ENCODE data around the gene SPATS2L.
"Not testable (repeated sequence)": the region's sequence is repeated elsewhere in the genome, so short reads cannot be mapped to it uniquely, and the experiment has no call there.

Gene SPATS2L

DNA sequence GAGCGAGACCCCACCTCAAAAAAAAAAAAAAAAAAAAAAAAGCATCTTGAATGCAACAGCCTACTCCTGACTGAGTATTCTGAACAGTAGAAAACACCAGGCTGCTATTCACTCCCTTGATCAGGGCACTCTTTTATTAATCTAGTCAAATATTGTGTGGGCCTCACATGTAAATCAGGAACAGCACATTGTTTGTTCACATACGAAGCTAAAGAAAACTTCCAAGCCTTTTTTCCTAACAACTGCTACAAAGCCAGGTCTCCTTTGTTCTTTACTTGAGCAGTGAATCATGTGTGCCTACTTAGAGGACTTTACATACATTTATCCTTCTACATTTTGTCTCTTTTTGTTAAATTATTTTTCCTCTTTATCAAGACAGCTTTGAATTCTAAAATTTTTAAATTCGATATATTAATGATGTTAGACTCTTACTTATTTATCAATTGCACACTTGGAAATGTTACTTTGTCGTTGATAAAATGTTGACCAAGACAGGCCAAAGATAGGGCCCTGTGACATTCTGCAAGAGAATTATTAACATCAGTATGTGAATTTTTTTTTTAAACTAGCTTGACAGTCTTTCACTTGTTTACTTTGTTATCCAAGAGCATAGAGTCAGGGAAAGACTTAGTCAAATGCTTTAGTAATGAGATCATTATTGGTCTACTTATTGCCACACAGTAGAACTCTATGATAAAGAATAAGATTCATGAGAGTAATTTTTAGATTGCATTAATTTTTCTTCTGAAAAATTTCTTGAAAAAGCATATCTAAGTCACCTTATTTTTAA lies 13.2 kb downstream of the SPATS2L start:
- no peak for DNase-seq (ENCODE audit: low read depth in 2 of 2)

DNA sequence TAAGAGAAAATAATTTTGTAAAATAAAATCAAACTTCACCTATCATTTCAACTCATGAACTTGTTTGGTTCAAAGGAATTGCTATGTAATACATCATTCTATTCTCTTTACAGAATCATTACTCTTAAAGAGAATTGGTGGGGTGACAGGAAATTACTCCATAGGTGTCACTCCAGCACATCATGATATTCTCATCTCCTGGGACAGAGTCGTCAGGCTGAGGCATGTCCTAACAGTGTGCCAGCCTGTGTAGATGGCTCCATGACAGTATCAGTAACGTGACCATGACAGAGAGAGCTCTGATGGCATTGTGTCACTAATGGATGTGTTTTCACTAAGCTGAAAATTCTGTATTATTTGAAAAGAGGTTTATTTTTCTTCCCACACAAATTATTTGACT lies 13.9 kb downstream of the SPATS2L start:
- no peak for DNase-seq (ENCODE audit: low read depth in 2 of 2)

DNA sequence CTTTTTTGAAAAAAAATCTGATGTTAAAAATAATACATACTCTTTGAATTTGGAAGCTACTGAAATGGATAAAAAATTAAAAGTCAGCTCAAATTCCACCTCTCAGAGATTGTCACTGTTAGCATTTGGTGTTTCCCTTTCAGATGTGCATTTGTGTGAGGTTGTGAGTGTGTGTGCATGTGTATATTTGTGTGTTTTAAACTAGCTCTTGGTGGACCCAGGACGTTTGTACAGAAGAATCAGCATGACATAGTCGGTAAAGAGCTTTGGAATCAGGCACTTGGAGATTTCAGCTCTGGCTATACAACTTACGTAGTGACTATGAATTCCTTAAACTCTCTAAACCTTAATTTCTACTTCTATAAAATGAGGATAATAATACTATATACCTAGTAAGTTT lies 14.5 kb downstream of the SPATS2L start:
- no peak for DNase-seq (ENCODE audit: low read depth in 2 of 2)

DNA sequence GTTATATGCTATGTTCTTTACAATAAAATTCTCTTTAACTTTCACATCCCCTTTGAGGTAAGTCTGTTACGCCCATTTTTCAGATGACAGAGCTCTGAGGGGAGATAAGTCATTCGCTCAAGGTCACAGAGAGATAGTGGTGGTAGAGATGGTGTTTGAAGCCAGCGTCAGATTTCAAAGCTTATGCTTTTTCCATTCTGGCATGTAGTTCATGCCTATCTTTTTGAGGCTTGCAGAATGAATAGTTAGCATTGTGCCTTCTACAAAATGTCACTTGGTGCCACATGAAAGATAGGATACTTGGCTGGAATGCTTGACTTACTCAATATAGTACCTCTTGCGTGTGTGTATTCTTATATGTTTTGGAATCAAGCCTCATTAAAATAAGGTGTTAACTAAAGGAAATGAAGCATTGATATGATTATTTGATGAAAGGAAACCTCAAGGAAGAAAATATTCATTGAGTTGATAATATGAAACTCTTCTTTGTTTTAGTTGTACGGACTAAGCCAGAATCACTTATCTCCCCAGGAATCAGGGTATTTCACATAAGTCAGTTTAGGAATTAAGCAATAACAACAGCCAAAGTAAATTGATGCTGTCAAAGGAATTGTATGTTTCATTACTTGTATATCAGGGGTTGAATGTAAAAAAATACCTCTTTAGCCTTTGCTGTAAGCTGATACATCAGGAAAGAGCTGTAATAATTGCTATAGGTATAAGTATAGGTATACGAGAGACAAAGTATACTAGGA lies 15.5 kb downstream of the SPATS2L start:
- no peak for DNase-seq (ENCODE audit: low read depth in 2 of 2)

DNA sequence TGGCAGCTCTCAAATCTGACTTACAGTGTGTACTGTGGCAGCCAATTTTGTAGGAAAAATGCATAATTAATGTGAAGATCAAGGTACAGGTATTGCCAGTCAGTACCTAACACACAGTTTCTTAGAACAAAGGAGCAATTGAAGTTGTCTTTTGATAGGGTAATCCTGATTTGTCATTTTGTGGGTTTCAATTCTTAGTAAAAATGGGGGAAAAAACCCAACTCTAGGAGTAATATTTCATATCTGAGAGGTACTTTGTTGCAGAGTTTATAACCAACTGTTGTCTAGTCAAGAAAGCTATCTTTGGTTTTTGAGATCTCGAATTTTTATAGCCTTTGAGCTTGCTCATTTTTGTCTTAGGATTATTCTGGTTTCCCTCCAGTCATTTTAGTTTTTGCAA lies 16.1 kb downstream of the SPATS2L start:
- no peak for DNase-seq (ENCODE audit: low read depth in 2 of 2)

DNA sequence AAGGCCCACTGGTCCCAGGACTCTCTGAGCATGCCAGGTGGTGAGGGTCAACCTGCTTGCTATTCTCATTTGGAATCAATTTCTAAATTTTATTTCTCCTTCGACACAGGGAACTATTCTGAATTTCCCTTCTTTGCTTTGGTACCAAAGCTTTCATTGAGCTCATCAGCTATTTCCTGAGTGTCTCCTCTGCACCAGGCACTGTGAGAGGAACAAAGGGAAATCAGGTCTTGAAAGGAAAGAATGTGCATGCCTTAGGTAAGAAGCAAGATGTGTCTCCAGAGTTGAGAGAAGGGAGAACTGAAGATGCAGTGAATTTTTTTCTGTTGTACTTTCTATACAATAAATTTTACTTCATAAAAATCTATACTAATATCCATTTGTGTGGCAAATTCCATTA lies 17.9 kb downstream of the SPATS2L start:
- DNase-seq (ENCODE audit: low read depth in 2 of 2) = no peak

DNA sequence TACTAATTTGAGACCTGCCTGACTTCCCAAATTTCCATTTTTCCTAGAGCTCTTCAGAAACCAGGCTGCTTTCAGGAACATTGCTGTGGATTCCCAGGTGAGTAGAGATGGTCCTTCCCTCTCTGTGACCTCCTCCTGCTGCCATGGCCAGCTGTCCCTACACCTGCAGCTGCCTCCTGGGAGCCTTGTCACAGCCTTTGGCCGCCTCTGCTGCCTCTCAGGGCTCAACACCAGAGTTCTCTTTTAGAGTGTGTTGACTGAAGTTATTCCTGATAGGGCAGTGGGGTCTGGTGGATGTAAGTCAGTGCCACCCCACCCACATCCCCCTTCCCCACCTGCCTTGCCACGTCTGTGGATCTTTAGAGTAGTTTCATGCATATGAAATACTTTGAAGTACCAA lies 22.9 kb downstream of the SPATS2L start:
- DNase-seq (ENCODE audit: low read depth in 2 of 2) = no peak

DNA sequence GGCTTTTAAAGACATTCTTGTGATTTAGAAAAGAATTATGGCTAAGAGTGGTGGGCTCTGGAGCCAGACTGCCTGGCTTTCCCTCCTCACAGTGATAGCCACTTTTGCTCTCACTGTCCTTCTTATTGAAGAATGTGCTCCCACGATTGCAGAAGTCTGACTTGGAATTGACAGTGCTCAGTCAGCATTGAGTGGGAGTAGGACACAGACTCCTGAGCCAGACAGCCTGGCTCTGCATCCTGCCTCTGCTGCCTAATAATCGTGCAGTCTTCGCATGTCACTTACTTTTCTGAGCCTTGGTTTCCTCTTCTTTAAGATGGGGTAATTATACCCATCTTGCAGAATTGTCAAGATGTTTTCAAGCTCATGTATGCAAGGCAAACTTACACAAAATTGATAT lies 23.3 kb downstream of the SPATS2L start:
- DNase-seq (ENCODE audit: low read depth in 2 of 2) = no peak

DNA sequence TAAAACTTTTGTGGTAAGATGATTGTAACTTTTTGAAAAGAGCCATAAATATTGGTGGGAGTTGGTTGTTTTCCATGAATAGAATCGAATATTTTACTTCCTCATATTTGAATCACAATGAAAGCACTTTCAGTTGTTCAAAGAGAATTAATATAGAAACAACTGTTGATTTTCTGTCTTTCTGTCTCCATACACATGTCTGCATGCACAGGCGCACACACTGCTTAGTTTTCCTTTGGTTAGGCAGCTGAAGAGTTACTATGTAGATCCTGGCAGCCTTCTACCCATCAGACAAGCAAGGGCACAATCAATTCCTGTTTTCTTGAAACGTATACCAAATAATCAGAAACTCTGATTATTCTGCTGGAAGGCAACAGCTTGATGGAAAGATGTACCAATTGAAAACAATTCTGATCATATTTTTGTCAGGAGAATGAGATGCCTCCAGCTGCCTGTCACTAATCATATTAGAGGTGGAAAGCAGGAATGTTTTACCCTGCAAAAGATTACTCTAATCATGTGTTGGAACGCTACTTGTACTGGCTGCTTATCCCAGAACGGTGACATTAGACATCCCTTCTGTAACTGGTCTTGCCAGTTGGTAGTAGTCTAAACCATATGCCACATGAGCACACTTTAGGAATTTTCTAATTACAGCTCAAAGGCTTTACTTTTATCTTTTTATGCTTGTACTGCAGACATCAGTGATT lies 24.0 kb downstream of the SPATS2L start:
- no peak for DNase-seq (ENCODE audit: low read depth in 2 of 2)

DNA sequence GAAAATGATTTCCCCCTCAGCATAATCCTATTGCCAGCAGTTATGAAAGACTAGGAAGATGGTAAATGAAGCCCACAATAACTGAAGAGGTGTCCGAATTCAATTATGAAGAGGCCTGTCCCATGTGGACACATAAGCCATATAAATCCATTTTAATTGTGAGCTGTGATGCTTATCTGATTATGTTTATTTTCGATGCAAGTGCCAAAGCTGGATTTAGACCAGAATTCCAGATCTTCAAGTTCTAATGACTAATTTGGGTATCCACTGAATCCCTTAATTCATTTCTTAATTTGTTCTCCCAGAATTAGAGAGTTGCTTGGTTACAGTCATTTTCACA lies 24.5 kb downstream of the SPATS2L start:
- DNase-seq (ENCODE audit: low read depth in 2 of 2) = no peak

DNA sequence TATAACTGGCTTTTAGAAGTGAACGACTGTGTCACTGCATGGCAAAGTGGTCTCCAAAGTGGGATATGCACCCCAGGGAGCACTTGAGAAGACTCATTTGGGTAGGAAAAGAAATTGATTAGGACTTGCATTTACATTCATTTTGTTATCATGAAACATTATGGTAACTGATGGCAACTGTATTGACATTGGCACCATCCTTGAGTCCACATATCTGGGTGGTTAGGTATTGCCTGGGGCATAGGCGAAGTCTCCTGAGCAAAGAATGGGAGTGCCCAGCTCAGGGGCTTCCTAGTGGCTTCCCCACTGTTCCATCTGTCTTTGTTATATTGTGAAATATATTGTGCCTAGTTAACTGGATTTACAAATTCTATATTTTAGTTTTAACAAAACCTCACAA lies 29.2 kb downstream of the SPATS2L start:
- DNase-seq (ENCODE audit: low read depth in 2 of 2) = no peak

DNA sequence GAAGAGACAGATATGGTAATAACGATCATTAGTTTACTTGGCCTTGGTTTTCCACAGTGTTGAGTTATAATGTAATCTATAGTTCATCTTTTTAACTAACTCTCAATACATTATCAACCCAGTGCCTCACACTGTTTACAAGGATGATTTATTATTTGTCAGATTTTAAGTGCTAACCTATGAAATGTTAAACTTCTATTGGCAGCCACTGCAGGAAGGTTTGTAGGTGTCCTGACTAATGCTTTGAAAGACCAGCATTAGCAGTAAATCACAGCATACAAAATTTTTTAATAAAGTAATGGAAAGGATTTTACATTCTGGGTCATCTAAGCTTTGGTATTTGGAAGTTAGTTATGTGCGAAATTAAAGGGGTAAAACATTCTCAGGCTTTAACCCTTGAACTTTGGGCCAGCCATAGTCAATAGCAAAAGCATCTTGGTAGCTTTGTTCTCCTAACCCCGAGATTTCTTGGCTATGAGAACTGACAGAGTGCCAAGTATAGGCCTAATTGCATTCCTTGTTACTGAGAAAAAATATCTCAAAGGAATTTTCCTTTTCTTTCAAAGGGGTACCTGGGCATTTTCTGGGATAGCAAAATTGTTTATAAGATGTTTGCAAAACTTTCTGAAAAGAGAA lies 30.6 kb downstream of the SPATS2L start:
- no peak for DNase-seq (ENCODE audit: low read depth in 2 of 2)

DNA sequence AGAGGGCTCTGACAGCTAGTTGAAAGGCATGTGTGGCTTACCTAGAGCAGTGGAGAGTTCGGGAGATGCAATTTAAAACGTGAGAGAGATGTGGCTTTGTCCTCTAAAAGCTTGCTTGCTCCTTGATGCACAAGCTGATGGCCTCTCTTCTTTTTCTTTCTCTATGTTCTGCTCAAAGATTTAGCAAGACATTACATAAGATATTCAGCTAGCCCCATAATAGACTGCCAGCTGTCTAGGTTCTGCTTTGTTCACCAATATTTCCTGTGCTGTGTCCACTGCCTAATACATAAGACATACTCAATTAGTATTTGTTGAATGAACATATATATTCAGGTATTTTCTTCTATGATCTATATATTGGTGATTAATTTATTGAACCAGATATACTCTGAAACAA lies 31.1 kb downstream of the SPATS2L start:
- DNase-seq (ENCODE audit: low read depth in 2 of 2) = no peak

DNA sequence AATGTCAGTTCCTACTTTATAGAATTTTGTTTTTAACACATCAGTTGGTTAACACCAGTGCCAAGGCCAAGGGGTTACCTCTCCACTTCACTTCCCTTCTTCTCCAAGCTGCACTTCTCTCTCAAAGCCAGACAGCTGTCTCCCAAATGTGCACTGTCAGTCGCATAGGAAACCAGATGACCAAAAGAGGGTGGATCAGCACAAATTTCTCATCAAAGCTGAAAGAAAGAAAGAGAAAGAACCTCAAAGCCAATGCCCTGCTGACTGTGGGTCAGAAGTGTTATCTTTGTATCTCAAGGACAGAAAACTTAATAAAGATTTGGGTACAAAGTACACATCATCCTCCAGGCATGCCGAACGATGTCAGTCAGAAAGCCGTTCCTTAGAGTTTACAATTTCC lies 32.2 kb downstream of the SPATS2L start:
- no peak for DNase-seq (ENCODE audit: low read depth in 2 of 2)

DNA sequence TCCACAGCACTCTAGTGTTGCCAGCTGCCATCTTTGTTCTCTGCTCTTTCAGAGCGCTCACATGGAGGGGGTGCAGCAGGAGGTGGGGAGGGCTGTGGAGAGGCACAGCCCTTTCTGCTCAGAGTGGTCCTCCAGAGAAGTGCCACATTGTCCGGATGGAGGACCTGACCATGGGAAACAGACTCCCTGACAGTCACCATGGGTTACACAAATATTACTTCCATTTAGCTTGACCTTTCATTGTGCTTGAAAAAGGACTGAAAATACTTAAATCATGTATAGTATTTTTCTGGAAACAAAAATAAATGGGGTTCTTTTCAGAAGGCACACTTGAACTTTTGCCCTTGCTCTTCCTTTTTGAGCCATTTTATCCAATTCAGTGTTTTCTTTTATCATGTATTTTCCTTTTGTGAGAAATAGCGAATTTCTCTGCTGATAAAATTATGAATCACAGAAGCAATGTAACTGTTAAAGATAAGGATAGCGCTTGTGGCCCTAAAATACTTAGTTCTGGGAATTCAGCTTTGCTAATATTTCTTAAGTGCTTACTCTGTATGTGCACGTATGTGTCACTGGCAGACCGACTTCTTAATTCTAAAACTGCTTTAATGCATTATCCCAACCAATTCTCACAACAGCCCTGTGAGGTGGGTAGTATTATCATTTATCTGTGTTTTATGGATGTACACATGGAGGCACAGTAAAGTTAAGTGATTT lies 34.2 kb downstream of the SPATS2L start:
- no peak for DNase-seq (ENCODE audit: low read depth in 2 of 2)

DNA sequence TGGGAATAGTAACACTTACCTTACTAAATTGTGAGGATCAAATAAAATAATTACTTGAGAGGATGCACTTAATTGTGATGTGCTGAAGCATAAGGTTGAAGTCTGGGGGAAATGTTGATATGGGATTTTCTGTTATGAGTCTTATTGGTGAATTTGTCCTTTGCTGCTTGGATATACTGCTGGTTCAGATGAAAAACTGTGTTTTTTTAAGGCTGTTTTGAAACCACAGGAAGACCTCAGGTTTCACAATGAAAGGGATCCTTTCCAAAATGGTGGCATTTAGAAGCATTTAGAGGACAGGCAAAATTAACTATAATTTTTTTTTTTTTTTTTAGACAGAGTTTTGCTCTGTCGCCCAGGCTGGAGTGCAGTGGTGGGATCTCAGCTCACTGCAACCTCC lies 34.9 kb downstream of the SPATS2L start:
- DNase-seq (ENCODE audit: low read depth in 2 of 2) = no peak

DNA sequence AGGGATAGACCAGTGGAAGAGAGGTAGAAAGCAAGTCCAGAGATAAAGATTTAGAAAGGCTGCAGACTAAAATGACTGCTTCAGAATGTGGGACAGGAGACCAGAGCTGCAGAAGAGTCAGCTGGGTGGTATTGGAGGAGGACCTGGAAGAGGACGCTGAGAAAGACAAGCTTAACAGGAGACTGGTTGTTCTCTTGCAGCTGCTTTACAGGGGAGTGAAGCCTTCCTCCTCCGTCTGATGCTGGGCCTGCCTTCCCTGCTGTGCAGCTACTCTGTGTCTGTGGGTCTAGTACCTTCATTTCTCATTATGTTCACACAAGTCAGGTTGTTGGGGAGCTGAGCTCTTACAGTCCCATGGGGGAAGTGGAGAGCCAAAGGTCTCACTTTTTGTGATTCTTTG lies 35.7 kb downstream of the SPATS2L start:
- DNase-seq (ENCODE audit: low read depth in 2 of 2) = no peak

DNA sequence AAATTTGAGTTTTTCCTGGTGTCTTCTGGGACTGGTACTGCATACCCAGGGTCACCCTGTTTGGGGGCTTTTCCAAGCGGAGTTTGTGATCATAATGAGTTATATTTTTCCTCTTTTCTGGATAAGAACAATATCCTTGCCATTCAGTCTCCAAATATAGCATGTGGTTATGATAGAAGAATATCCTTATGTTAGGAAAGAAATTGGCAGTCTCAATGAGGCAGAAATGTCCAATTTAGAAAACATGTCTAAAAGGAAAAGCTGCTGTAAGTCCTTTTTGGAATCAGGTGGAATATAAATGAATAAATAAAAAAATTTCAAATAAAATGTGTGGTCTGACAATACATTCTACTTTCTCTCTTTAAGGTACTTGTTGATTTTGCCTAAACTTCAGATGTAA lies 36.2 kb downstream of the SPATS2L start:
- no peak for DNase-seq (ENCODE audit: low read depth in 2 of 2)

DNA sequence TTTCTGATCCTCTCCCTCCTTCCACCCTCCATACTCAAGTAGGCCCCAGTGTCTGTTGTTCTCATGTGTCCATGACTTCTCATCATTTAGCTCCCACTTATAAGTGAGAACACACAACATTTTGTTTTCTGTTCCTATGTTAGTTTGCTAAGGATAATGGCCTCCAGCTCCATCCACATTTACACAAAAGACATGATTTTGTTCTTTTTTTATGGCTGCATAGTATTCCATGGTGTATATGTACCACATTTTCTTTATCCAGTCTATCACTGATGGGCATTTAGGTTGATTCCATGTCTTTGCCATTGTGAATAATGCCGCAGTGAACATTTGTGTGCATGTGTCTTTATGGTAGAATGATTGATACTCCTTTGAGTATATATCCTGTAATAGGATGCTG lies 37.7 kb downstream of the SPATS2L start:
- DNase-seq (ENCODE audit: low read depth in 2 of 2) = not testable (repeated sequence)

DNA sequence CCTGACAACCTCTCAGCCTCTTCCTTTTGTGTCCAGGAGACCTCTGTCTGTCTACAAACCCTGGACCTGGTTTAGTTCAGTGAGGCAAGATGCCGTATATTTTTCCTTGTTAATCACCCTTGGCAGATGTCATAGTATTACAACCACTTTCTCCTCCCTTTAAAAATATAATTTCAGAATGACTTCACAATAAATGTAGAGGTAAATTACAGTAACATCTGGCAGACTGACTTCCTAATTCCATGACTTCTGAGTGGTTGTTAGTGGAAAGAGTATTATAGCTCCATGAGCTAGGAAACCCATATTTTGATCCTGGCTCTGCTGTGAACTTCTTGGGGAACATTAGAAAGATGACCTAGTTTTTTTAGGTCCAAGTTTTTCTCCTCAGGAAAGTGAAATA lies 39.5 kb downstream of the SPATS2L start:
- no peak for DNase-seq (ENCODE audit: low read depth in 2 of 2)

DNA sequence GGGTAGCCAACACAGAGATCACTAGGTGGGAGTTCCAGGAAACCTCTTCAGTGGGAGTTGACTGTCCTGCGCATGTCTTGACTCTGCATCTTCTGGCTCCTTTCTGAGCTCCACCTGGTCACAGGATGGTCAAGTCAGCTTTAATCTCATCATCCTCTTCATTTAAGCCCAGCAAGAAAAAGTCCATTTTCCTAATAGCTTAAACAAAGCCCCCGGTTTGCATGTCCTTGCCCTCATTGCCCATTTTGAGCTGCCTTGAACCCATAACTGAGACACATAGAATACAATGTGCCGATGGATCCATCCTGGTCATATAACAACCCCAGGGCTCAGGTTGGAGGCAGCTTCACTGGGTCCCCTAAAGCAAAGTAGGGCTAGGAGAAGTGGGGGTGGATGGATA lies 40.8 kb downstream of the SPATS2L start:
- no peak for DNase-seq (ENCODE audit: low read depth in 2 of 2)

Measured in stimulated activated CD4-positive, alpha-beta T cell treated with anti-CD3 and anti-CD28 coated beads, Interleukin-12 subunit alpha, Interleukin-12 subunit beta, amount 100 ng/mL, for 24 hours (primary cell).